ENCODE results near the gene SCML2.
"Not testable (repeated sequence)": the region's sequence is repeated elsewhere in the genome, so short reads cannot be mapped to it uniquely, and the experiment has no call there.

SCML2 gene

DNA sequence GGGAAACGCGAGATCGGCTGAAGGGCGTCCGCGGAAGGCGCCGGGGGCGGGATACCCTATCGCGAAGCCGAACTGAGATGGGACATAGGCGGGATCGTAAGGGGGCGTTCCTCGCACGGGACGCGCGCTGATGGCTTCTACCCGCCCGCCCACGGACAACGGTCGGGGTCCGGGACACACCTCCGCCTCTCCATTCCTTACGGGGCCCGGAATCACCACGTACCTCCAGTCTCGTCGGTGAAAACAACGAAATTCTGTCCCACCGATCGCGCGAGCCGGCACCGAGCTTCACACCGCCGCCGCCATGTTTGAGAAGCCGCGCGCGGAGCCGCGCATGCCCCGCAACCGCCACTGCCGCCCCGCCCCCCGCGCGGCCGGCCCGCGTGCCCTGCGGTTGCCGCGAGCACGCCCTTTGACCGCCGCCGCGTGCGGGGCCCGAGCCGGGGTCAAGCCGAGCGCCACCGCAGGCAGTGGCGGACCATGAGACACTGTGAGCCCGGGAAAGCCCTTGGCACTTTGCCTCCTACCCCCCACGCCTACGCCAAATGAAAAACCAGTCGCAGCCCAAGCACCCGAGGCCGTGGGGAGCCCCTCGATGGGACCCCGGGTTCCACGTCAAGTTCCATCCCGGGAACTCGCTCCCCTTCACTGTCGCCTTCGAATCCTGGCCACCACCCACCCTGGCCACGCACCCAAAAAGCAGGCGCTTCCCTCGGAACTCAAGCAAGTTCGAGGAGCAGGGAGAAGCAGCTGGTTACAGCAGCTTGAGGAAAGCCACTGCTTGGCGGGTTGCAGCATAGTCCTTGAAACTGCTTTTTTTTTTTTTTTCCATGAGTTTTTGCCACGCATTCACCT is at the start of gene SCML2:
Gene SCML2 (minus strand): TSS at position 320 of the 855 bp plus-strand sequence. CDS start 20,617 bp downstream, outside the sequence.
- DNase-seq: no peak

GRCh38 chrX:18401848-18402213 is 47.3 kb upstream of the SCML2 start:
- no peak for DNase-seq

DNA sequence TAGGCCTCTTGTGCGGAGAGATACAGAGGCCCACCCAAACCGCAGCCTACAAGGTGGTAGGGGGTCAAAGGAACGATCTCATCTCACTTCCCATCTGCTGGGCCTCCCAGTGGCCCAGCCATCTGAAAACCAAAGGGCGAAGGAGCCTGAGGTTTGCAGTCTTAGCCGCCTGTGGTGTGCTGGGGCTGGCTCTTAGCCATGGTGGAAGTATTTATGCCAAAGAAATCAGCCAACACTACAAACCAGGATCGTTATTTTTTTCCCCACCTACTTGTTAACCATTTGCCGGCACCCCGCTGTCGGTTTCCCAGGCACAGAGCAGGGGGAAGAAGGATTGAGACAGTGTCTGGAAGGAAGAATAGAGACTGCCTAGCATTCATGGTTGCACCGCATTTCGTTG is 40.0 kb upstream of the SCML2 start:
- DNase-seq: no peak

DNA sequence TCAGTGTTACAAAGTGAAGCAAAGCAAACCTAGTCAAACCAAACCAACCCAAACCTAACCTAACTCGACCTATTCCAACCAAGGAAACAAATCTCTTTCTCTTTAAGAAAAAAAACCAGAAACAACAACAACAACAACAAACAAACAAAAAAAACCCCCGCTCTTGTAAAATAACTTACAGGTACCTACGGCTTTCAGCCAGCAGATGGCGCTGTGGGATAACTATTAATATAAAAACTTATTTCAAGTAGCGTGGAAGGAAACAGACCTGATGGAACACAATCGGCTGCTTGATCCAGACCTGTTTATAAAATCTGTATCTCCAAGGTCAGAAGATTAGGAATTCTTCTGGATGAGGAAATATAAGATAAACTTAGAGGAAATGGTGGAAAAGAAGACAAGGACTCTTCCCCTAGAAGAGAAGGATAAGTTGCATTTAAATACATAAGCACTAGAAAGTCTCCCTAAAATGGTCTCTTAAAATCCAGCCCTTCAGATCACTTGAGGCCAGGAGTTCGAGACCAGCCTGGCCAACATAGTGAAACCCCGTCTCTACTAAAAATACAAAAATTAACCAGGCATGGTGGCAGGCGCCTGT is 36.6 kb upstream of the SCML2 start:
- DNase-seq: no peak

- no peak for DNase-seq
Observed at GRCh38 chrX:18389966-18390365, 35.5 kb upstream of the SCML2 start.

DNA sequence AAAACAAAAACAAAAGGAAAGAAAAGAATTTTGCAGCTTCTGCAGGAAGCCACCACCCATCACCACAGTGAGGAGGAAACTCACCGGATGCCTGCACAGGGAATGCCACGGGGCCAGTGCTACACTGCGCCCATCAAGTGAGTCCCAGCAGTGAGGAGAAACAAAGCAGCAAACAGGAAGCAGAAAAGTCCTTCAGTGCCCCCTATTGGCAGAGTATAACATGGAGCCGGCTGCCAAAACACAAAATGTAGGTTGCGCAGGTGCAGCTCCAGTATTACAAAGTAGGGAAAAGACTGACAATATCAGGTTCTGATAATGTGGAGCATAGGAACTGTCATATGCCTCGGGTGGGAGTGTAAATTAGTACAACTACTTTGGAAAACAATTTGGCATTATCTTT is 23.3 kb upstream of the SCML2 start:
- DNase-seq: peak; percentile 19

- not testable (repeated sequence) for DNase-seq
Observed at GRCh38 chrX:18375131-18375805, 20.8 kb upstream of the SCML2 start.

- DNase-seq: not testable (repeated sequence)
Observed at GRCh38 chrX:18369096-18369495, 14.6 kb upstream of the SCML2 start.

GRCh38 chrX:18368402-18368801 is 13.9 kb upstream of the SCML2 start:
- no peak for DNase-seq

GRCh38 chrX:18360867-18361266 is 6.4 kb upstream of the SCML2 start:
- no peak for DNase-seq

- no peak for DNase-seq
Observed at GRCh38 chrX:18353931-18354368, 538 bp downstream of the SCML2 start.

GRCh38 chrX:18351784-18352183 is 2.7 kb downstream of the SCML2 start:
- DNase-seq: peak; percentile 4

- no peak for DNase-seq
Observed at GRCh38 chrX:18348047-18348446, 6.4 kb downstream of the SCML2 start.

DNA sequence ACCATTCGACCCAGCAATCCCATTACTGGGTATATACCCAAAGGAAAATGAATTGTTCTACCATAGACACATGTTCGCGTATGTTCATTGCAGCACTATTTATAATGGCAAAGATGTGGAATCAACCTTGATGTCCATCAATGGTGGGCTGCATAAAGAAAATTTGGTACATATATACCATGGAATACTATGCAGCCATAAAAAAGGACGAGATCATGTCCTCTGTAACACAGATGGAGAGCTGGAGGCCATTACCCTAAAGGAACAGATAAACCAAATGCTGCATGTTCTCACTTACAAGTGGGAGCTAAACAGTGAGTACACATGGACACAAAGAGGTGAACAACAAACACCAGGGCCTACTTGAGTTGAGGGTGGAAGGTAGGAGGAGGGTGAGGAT is 45.1 kb downstream of the SCML2 start:
- no peak for DNase-seq

DNA sequence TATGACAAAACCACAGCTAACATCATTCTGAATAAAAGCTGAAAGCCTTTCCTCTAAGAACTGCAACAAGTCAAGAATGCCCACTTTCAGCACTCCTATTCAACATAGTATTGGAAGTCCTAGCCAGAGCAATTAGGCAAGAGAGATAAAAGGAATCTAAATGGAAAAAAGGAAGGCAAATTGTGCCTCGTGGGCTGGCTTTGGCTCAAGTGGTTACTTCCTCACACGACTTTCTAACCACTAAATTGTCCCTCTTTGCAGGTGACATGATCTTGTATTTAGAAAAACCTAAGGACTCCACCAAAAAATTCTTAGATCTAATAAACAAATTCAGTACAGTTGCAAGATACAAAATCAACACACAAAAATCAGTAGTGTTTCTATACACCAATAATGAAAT is 57.2 kb downstream of the SCML2 start:
- DNase-seq: no peak

GRCh38 chrX:18294893-18295292 is 59.6 kb downstream of the SCML2 start:
- no peak for DNase-seq

- no peak for DNase-seq
Observed at GRCh38 chrX:18291006-18291545, 63.4 kb downstream of the SCML2 start.

DNA sequence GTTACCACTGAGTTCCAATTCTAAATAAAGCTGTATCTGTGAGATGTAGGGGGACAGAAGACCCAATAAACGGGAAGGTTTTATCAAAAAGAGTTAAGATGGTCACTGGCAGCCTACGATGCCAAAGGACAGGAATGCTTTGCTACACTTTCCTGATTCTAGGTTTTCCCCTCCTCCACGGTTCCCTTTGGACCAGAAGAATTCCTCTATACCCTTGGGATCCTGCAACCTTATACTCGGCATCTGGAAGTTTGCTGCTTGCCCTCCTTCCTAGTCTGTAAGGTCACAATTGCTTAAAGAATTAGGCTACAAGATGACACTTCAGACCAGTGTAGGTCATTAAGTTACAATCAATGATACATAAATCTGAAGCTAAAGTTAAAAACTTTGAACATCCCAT is 64.3 kb downstream of the SCML2 start:
- peak; percentile 15 for DNase-seq

DNA sequence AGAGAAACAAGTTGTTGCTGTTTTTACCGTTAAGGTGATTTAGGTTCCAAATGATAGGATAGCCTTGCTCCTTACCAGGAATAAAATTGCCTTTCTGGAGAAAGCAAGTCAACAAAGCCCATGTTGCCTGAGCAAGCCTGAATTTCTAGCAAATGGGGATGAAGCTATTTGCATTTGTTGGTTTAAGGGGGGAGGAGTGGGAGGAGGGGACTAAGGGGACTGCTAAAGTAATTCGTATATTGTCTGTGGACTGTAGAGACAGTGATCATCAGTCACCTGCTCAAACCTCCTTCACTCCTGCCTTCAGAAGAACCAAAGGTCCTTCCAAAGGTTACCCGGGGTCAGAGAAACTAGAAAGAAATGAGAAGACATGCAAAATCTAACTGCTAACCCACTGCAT is 65.8 kb downstream of the SCML2 start:
- DNase-seq: no peak

- DNase-seq: no peak
Observed at GRCh38 chrX:18286322-18286831, 68.1 kb downstream of the SCML2 start.

DNA sequence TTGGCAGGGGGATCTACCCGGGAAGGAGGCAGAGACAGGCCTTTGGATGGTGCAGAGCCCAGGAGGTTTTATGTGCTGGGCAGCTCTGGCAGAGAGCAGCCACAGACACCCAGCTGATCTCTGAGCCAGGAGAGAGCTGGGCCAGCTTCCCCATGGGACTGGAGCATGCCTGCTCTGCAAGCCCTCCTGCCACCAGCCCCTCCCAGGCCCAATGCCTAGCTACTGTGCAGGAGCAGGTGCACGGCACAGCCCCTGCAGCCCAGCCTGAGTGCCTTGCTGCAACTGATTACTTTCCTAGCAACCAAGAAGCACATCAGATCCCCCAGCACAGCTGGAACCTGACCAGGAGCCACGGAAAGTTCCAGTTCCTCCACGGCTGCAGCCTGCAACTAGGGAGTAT is 76.0 kb downstream of the SCML2 start:
- DNase-seq: no peak

GRCh38 chrX:18272222-18272621 is 82.3 kb downstream of the SCML2 start:
- DNase-seq: no peak

GRCh38 chrX:18271725-18272124 is 82.8 kb downstream of the SCML2 start:
- DNase-seq: no peak

Data from NCI-H524 treated with DMSO at 0.1 percent for 48 hours (cell line).